Measurements from ENCODE around the gene CASQ2.

DNA sequence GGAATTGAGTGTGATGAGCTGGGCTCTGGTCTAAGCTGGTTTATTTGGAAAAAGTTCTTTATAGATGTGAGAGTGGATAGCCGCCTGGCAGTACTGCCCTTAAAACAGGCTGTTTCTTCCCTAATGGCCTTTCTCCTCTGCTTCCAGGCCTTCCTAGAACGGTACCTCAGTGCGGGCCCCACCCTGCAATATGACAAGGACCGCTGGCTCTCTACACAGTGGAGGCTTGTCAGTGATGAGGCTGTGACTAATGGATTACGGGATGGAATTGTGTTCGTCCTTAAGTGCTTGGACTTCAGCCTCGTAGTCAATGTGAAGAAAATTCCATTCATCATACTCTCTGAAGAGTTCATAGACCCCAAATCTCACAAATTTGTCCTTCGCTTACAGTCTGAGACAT lies 77.5 kb downstream of the CASQ2 start:
- TF ChIP-seq, protein P1, sequence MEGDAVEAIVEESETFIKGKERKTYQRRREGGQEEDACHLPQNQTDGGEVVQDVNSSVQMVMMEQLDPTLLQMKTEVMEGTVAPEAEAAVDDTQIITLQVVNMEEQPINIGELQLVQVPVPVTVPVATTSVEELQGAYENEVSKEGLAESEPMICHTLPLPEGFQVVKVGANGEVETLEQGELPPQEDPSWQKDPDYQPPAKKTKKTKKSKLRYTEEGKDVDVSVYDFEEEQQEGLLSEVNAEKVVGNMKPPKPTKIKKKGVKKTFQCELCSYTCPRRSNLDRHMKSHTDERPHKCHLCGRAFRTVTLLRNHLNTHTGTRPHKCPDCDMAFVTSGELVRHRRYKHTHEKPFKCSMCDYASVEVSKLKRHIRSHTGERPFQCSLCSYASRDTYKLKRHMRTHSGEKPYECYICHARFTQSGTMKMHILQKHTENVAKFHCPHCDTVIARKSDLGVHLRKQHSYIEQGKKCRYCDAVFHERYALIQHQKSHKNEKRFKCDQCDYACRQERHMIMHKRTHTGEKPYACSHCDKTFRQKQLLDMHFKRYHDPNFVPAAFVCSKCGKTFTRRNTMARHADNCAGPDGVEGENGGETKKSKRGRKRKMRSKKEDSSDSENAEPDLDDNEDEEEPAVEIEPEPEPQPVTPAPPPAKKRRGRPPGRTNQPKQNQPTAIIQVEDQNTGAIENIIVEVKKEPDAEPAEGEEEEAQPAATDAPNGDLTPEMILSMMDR (IDR thresholded peaks at IDR 0.05): no peak
- TF ChIP-seq POLR2A (IDR thresholded peaks at IDR 0.05): no peak
